Skeletal muscle satellite cell (primary cell): ENCODE results near the gene OSBP2.

Experiments
- H3K27me3 ChIP-seq: 2 replicates; pipeline ENCODE4 v1.7.0; 2013; ENCODE audit warnings: low read length; ENCODE audit not compliant: control insufficient read depth, insufficient read depth
- H3K36me3 ChIP-seq: 2 replicates; pipeline ENCODE4 v1.7.0; 2013; ENCODE audit warnings: mild to moderate bottlenecking, control low read depth, low read length; ENCODE audit not compliant: insufficient read depth
- H3K4me1 ChIP-seq: 2 replicates; pipeline ENCODE4 v1.7.0; 2013; ENCODE audit warnings: low read length; ENCODE audit not compliant: control insufficient read depth, insufficient read depth
- H3K4me2 ChIP-seq: 2 replicates; pipeline ENCODE4 v1.7.0; 2013; ENCODE audit warnings: mild to moderate bottlenecking, low read length
- H3K4me3 ChIP-seq: 2 replicates; pipeline ENCODE4 v1.7.0; 2013; ENCODE audit warnings: low read length
- H3K9ac ChIP-seq: 2 replicates; pipeline ENCODE4 v1.7.0; 2013; ENCODE audit warnings: mild to moderate bottlenecking, low read depth, low read length, moderate library complexity
- H3K9me3 ChIP-seq: replicated peaks from 2 replicates; pipeline ENCODE4 v1.7.0; 2013; ENCODE audit warnings: mild to moderate bottlenecking, control low read depth, low read length

Gene OSBP2

GRCh38 chr22:30880847-30881246 is 186.2 kb downstream of the OSBP2 start:
- no peak overlapping the region for H3K4me3 ChIP-seq
- H3K4me2 ChIP-seq: no peak overlapping the region
- no peaks in the 10 kb centered on the region for H3K27me3 ChIP-seq
- H3K9me3 ChIP-seq: no peaks in the 10 kb centered on the region
- H3K9ac ChIP-seq: no peak overlapping the region
- H3K36me3 ChIP-seq: no peaks in the 10 kb centered on the region
- peaks cover 3% of the 10 kb centered on the region for H3K4me1 ChIP-seq

- Histone ChIP-seq H3K27me3 (no peaks in the 10 kb centered on the region), H3K9me3 (no peaks in the 10 kb centered on the region), H3K36me3 (no peaks in the 10 kb centered on the region), H3K4me1 (peaks cover 3% of the 10 kb centered on the region), H3K4me3 (no peak overlapping the region), H3K4me2 (no peak overlapping the region), H3K9ac (no peak overlapping the region)
Observed at GRCh38 chr22:30881361-30882183, 186.9 kb downstream of the OSBP2 start.

GRCh38 chr22:30882184-30882717 is 187.6 kb downstream of the OSBP2 start:
- Histone ChIP-seq H3K9ac (no peak overlapping the region), H3K4me1 (peaks cover 3% of the 10 kb centered on the region), H3K27me3 (no peaks in the 10 kb centered on the region), H3K4me3 (no peak overlapping the region), H3K4me2 (no peak overlapping the region), H3K36me3 (no peaks in the 10 kb centered on the region), H3K9me3 (no peaks in the 10 kb centered on the region)

- Histone ChIP-seq H3K9ac (no peak overlapping the region), H3K36me3 (no peaks in the 10 kb centered on the region), H3K9me3 (no peaks in the 10 kb centered on the region), H3K27me3 (no peaks in the 10 kb centered on the region), H3K4me3 (no peak overlapping the region), H3K4me1 (peaks cover under 1% of the 10 kb centered on the region), H3K4me2 (no peak overlapping the region)
Observed at GRCh38 chr22:30882974-30883533, 188.4 kb downstream of the OSBP2 start.

GRCh38 chr22:30883586-30884145 is 189.0 kb downstream of the OSBP2 start:
- Histone ChIP-seq H3K27me3 (no peaks in the 10 kb centered on the region), H3K4me1 (no peaks in the 10 kb centered on the region), H3K9ac (no peak overlapping the region), H3K36me3 (no peaks in the 10 kb centered on the region), H3K4me2 (no peak overlapping the region), H3K9me3 (no peaks in the 10 kb centered on the region), H3K4me3 (no peak overlapping the region)

GRCh38 chr22:30884211-30885000 is 189.7 kb downstream of the OSBP2 start:
- Histone ChIP-seq H3K9me3 (no peaks in the 10 kb centered on the region), H3K36me3 (no peaks in the 10 kb centered on the region), H3K4me2 (no peak overlapping the region), H3K9ac (no peak overlapping the region), H3K4me3 (no peak overlapping the region), H3K4me1 (no peaks in the 10 kb centered on the region), H3K27me3 (no peaks in the 10 kb centered on the region)

- Histone ChIP-seq H3K4me1 (no peaks in the 10 kb centered on the region), H3K9ac (no peak overlapping the region), H3K4me2 (no peak overlapping the region), H3K9me3 (no peaks in the 10 kb centered on the region), H3K27me3 (no peaks in the 10 kb centered on the region), H3K36me3 (no peaks in the 10 kb centered on the region), H3K4me3 (no peak overlapping the region)
Observed at GRCh38 chr22:30885001-30885366, 190.3 kb downstream of the OSBP2 start.

GRCh38 chr22:30885591-30885990 is 190.9 kb downstream of the OSBP2 start:
- H3K9me3 ChIP-seq: no peaks in the 10 kb centered on the region

GRCh38 chr22:30887453-30887852 is 192.8 kb downstream of the OSBP2 start:
- Histone ChIP-seq H3K36me3 (no peaks in the 10 kb centered on the region), H3K9ac (no peak overlapping the region), H3K9me3 (no peaks in the 10 kb centered on the region), H3K27me3 (no peaks in the 10 kb centered on the region), H3K4me1 (no peaks in the 10 kb centered on the region), H3K4me3 (no peak overlapping the region), H3K4me2 (no peak overlapping the region)

More at GRCh38 chr22:30885591-30885990, 190.9 kb downstream of the OSBP2 start:
- Histone ChIP-seq H3K36me3 (no peaks in the 10 kb centered on the region), H3K4me2 (no peak overlapping the region), H3K27me3 (no peaks in the 10 kb centered on the region), H3K4me1 (no peaks in the 10 kb centered on the region), H3K9ac (no peak overlapping the region), H3K4me3 (no peak overlapping the region)

- no peak overlapping the region for H3K4me3 ChIP-seq
- H3K4me2 ChIP-seq: no peak overlapping the region
- H3K9ac ChIP-seq: no peak overlapping the region
- H3K36me3 ChIP-seq: no peaks in the 10 kb centered on the region
- no peaks in the 10 kb centered on the region for H3K27me3 ChIP-seq
- H3K9me3 ChIP-seq: no peaks in the 10 kb centered on the region
- H3K4me1 ChIP-seq: no peaks in the 10 kb centered on the region
Observed at GRCh38 chr22:30887861-30888260, 193.2 kb downstream of the OSBP2 start.

- Histone ChIP-seq H3K9ac (no peak overlapping the region), H3K4me2 (no peak overlapping the region), H3K27me3 (no peaks in the 10 kb centered on the region), H3K4me3 (no peak overlapping the region), H3K4me1 (no peaks in the 10 kb centered on the region), H3K9me3 (no peaks in the 10 kb centered on the region), H3K36me3 (peaks cover 3% of the 10 kb centered on the region)
Observed at GRCh38 chr22:30889268-30889995, 194.8 kb downstream of the OSBP2 start.
